Cardiac fibroblast (primary cell): ENCODE measurements around the gene RBM4.
A peak's percentile ranks its signal among the peaks of the same experiment; 100 is the strongest.

Source experiments
- DNase-seq, 2 donors: peaks; one replicate each; pipeline versions ENCODE4 v3.0.0 to v3.0.0-alpha.2; 2010; ENCODE audit warnings: low read depth in 2 of 2
- H3K4me3 ChIP-seq, 2 donors: replicated peaks in 1 of 2; 1 replicate in 1 of 2; 2 replicates in 1 of 2; pipeline ENCODE4 v1.5.1; 2011; ENCODE audit warnings: low read depth in 2 of 2, low read length in 2 of 2, mild to moderate bottlenecking in 2 of 2, moderate library complexity in 1 of 2
- TF ChIP-seq, protein P1 (sequence below): IDR thresholded peaks from one replicate; pipeline ENCODE4 v1.5.1; 2011; ENCODE audit warnings: low read depth, mild to moderate bottlenecking, low read length, inconsistent platforms

RBM4 gene

DNA sequence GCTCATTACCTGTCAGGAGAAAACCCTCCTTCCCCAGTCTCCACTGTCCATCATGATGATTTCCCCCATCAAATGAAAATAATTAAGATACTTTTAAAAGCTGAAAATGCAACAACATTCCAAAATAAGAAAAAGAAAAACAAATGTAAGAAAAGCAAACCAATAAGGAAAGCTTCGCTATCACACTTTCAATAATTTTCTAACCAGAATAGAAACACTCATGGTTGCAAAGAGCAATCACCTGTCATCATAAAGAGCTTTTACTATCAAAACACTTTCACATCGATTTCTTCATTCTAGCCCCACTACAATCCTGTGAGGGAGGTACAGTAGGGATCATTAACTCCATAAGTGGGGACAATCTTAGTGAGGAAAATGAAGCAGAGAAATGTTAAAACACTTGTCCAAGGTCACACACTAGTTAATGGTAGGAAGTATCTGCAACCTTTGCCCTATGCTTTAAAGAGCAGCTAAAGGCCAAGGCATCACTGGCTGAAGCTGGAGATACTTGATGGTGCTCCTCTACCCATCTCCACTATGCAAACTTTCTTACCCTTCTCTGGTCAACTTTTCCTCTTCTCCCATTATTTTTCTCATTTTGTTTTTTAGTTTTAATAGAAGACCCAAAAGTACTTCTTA lies 36.6 kb downstream of the RBM4 start:
- TF ChIP-seq, protein P1, sequence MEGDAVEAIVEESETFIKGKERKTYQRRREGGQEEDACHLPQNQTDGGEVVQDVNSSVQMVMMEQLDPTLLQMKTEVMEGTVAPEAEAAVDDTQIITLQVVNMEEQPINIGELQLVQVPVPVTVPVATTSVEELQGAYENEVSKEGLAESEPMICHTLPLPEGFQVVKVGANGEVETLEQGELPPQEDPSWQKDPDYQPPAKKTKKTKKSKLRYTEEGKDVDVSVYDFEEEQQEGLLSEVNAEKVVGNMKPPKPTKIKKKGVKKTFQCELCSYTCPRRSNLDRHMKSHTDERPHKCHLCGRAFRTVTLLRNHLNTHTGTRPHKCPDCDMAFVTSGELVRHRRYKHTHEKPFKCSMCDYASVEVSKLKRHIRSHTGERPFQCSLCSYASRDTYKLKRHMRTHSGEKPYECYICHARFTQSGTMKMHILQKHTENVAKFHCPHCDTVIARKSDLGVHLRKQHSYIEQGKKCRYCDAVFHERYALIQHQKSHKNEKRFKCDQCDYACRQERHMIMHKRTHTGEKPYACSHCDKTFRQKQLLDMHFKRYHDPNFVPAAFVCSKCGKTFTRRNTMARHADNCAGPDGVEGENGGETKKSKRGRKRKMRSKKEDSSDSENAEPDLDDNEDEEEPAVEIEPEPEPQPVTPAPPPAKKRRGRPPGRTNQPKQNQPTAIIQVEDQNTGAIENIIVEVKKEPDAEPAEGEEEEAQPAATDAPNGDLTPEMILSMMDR: no peak
- H3K4me3 ChIP-seq: no peak overlapping the region
- no peak for DNase-seq

GRCh38 chr11:66676282-66676919 lies 37.9 kb downstream of the RBM4 start:
- TF ChIP-seq, protein P1: no peak
- peak overlapping the region; percentile 73 to 74 for H3K4me3 ChIP-seq
- DNase-seq: no peak

- TF ChIP-seq, protein P1: no peak
- DNase-seq: peak; percentile 14 to 26
- peak overlapping the region; percentile 73 to 74 for H3K4me3 ChIP-seq
Measured at GRCh38 chr11:66676931-66677598, 38.6 kb downstream of the RBM4 start.

DNA sequence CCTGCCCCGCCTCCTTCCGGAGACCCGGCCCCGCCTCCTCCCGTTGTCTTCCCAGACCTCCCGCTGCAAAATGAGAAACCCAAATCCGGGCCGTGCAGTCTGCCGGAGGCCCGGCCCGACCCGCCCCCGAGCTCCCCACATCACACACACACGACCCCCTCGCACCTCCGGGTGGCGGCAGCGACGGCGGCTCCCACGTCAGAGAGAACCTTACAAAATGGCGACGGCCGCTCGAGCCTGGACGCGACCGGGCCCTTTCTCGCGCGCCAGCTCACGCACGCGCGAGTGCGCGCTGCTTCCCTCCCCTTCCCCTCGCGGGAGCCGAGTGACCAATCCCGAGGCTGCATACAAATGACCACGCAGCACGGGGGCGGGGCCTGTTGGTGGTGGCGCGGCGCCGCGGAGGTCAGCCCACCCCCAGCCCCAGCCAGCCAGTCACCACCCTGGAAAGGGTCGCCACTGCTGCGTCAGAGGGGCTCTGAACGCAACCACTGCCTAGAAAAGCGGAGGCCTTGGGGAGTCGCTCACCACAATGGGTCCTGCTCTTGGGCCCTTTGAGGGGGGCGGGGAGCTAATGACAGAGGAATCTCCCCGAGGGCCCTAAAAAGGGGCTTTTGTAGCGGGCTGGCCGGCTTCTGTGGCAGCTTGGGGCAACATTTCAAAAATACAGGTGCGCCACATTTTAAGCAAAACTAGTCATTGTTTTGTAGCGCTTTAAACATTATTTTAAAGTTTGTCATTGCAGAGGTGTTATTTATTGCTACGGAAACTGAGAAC lies 39.3 kb downstream of the RBM4 start, which contains the start of gene RBM4B:
Gene RBM4B (minus strand): TSS at position 289 of the 777 bp plus-strand sequence. CDS start 808 bp downstream, outside the sequence.
- DNase-seq: peak; percentile 94 to 96
- TF ChIP-seq, protein P1: no peak

DNA sequence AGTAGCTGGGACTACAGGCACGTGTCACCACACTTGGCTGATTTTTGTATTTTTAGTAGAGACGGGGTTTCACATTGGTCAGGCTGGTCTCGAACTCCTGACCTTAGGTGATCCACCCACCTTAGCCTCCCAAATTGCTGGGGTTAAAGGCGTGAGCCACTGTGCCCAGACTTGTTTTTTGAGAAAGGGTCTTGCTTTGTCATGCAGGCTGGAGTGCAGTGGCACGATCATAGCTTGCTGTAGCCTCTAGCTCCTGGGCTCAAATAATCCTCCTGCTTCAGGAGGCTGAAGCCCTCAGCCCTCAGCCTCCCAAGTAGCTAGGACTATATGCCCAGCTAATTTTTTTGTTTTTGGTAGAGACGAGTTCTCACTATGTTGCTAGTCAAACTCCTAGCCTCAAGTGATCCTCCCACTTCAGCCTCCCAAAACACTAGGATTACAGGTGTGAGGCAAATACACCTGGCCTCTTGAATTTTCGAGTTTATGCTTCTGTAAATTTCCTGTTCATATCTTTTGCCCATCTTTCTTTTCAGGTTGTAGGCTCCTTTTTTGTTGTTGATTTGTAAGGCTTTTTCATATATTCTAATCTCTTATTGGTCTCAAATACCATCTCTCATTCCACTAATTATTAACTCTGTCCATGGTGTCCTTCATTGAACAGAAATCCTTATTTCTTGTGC lies 42.6 kb downstream of the RBM4 start:
- TF ChIP-seq, protein P1: no peak
- H3K4me3 ChIP-seq: no peak overlapping the region
- DNase-seq: no peak

More for the DNA sequence above, 39.3 kb downstream of the RBM4 start, which contains the start of gene RBM4B:
- peak within 1 kb of the TSS; percentile 73 to 74 for H3K4me3 ChIP-seq

GRCh38 chr11:66683877-66684276 lies 45.4 kb downstream of the RBM4 start:
- TF ChIP-seq, protein P1: no peak
- H3K4me3 ChIP-seq: no peak overlapping the region
- no peak for DNase-seq
